Measurements from ENCODE around the gene ZMYND8. TPM values are rescaled to one million over a fixed set of nuclear protein-coding genes. Genes with fewer than 3 reads are reported as not detected.

The ZMYND8 gene
- total RNA-seq, 4 donors from 2014 or later, result 33.3 to 46.7 (median 39.2) TPM

DNA sequence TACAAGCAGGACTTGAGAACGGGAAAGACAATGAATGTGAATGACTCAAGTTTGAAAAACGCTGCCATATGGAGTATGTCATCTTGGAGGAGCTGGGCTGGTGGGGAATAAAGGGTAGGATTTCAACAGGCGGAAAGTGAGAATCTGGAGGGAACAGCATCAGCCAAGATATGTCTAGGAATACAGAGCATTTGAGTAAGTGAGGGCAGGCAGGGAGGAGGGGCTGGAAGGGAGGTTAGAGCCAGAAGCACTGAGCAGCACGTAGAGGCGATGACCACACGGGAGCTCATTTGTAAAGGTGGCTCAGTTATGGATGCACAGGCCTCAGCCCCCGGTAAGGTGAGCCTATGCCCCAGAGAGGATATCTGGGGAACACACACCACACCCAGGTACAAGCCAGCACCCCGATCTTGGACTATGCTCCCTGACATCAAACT lies 115.1 kb downstream of the ZMYND8 start:
- TF ChIP-seq, protein P1, sequence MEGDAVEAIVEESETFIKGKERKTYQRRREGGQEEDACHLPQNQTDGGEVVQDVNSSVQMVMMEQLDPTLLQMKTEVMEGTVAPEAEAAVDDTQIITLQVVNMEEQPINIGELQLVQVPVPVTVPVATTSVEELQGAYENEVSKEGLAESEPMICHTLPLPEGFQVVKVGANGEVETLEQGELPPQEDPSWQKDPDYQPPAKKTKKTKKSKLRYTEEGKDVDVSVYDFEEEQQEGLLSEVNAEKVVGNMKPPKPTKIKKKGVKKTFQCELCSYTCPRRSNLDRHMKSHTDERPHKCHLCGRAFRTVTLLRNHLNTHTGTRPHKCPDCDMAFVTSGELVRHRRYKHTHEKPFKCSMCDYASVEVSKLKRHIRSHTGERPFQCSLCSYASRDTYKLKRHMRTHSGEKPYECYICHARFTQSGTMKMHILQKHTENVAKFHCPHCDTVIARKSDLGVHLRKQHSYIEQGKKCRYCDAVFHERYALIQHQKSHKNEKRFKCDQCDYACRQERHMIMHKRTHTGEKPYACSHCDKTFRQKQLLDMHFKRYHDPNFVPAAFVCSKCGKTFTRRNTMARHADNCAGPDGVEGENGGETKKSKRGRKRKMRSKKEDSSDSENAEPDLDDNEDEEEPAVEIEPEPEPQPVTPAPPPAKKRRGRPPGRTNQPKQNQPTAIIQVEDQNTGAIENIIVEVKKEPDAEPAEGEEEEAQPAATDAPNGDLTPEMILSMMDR (IDR thresholded peaks at IDR 0.05; ENCODE audit: low read depth), result no peak

DNA sequence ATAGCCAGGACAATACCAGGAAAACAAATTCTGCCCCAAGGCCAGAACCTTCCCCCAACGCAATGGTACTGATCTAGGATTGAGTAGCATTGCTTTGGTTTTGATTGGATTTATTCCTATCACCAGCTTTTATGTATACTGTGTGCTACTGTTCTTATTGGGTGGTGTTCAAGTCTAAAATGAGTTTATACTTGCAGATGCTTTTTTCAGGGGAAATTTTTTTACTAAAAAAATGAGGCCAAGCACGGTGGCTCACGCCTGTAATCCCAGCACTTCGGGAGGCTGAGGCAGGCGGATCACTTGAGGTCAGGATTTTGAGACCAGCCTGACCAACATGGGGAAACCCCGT lies 116.8 kb downstream of the ZMYND8 start:
- TF ChIP-seq, protein P1 (IDR thresholded peaks at IDR 0.05; ENCODE audit: low read depth), result no peak

- TF ChIP-seq, protein P1 (IDR thresholded peaks at IDR 0.05; ENCODE audit: low read depth), result no peak
Measured at GRCh38 chr20:47238780-47239718, 117.5 kb downstream of the ZMYND8 start.

GRCh38 chr20:47237715-47238114 lies 118.8 kb downstream of the ZMYND8 start:
- TF ChIP-seq, protein P1 (IDR thresholded peaks at IDR 0.05; ENCODE audit: low read depth), result peak; percentile 12

DNA sequence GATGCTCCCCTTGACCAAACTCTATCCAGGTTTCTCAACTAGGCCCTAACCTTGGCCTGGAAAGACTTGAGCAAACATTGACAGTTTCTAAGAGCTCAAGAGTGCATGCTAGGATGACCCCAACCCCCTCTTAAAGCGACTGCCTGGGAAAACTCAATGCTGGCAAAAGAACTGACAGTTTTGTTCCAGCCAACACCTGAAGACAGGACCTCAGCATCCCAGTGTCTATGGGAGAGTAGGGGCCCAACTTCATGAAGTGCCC lies 119.9 kb downstream of the ZMYND8 start:
- TF ChIP-seq, protein P1 (IDR thresholded peaks at IDR 0.05; ENCODE audit: low read depth), result no peak

DNA sequence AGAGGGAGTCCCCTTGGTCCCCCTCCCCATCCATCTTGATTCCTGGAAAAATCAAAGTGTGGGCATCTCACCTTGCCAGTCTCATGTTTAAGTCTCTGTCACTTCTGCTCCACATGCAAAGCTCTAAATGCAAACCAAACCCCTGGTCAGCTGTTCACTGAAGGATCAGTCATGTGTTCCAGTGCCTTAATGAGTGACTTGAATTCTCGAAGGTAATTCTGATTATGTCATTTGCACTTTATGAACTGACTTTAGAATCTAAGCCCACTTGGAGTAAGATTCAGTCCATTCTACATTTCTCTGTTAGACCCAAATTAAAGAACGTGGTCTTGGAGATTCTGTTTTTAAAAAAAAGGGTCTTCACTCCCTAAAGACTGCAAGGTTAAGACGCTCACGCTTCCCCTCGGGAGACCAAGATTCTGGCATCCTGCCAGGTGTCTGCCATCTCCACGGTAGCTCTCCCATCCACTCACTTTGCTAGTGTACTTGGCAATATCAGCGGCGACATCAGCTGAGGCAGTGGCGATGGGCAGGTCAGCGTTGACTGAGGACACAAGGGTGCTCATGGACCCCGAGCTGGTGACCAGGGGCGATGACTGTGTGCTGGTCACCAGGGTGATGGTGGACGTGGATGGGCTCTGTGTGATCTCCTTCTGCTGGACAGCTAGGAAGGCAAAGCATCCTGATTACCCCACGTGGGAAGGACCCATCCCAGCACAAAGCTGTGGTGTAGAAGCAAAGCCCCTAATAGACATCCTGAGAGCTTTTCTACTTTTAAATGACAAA lies 120.5 kb downstream of the ZMYND8 start:
- TF ChIP-seq, protein P1 (IDR thresholded peaks at IDR 0.05; ENCODE audit: low read depth), result no peak

- TF ChIP-seq, protein P1 (IDR thresholded peaks at IDR 0.05; ENCODE audit: low read depth), result no peak
Measured at GRCh38 chr20:47235111-47235510, 121.4 kb downstream of the ZMYND8 start.
